Measurements from ENCODE around the gene ADORA1.

The ADORA1 gene

GRCh38 chr1:203128431-203128715 lies 847 bp downstream of the ADORA1 start:
- Histone ChIP-seq H3K9ac (ENCODE audit: low read length) (peak overlapping the region; percentile 43; the same call in 1 of the 2 replicates), H3K9me3 (replicated peaks; ENCODE audit: insufficient read depth, low read length) (no peaks in the 10 kb centered on the region), H3K9me2 (replicated peaks; ENCODE audit: insufficient read depth, low read length) (no peaks in the 10 kb centered on the region), H4K20me1 (ENCODE audit: insufficient read depth, low read length) (no peaks in the 10 kb centered on the region), H3K4me1 (ENCODE audit: low read length) (peaks cover 17% of the 10 kb centered on the region; the same call in 1 of the 2 replicates), H2AFZ (ENCODE audit: low read length) (peak overlapping the region; percentile 92), H3K4me3 (ENCODE audit: low read length) (peak overlapping the region; percentile 63), H3K4me2 (ENCODE audit: low read depth, low read length) (peak overlapping the region; percentile 99), H3K27ac (ENCODE audit: low read length) (no peak overlapping the region), H3F3A (ENCODE audit: insufficient read depth, low read length) (no peaks in the 10 kb centered on the region), H3K79me2 (ENCODE audit: low read length) (no peaks in the 10 kb centered on the region), H3K27me3 (replicated peaks; ENCODE audit: insufficient read depth, low read length) (peaks cover 51% of the 10 kb centered on the region), H3K36me3 (replicated peaks; ENCODE audit: insufficient read depth, low read length) (no peaks in the 10 kb centered on the region)
- no peak for DNase-seq
- TF ChIP-seq EZH2phosphoT487 (IDR thresholded peaks at IDR 0.05; ENCODE audit: low read length) (no peak), EZH2 (optimal IDR thresholded peaks at IDR 0.05; ENCODE audit: low read depth, low read length) (no peak)

DNA sequence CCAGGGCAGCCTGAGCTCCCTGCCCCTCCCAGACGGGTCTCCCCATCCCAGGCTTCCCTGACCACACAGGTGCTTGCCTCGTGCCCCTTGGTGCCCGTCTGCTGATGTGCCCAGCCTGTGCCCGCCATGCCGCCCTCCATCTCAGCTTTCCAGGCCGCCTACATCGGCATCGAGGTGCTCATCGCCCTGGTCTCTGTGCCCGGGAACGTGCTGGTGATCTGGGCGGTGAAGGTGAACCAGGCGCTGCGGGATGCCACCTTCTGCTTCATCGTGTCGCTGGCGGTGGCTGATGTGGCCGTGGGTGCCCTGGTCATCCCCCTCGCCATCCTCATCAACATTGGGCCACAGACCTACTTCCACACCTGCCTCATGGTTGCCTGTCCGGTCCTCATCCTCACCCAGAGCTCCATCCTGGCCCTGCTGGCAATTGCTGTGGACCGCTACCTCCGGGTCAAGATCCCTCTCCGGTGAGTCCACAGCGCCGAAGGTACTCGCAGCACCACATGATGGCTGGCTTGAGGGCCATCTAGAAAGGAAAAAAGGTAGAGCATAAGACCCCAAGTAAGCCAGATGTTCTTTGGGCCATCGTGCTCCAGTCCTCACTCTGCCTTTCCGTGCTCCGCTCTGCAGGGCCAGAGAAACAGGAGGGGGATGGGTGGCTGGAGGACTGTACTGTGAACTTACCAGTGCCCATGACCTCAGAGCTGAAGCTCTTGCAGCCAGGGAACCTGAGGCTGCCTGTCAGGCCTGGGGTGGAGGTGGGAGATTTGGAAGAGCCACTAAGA lies 1.4 kb downstream of the ADORA1 start:
- Histone ChIP-seq H3K4me1 (ENCODE audit: low read length) (peaks cover 17% of the 10 kb centered on the region; the same call in 1 of the 2 replicates), H3F3A (ENCODE audit: insufficient read depth, low read length) (no peaks in the 10 kb centered on the region), H4K20me1 (ENCODE audit: insufficient read depth, low read length) (no peaks in the 10 kb centered on the region)

DNA sequence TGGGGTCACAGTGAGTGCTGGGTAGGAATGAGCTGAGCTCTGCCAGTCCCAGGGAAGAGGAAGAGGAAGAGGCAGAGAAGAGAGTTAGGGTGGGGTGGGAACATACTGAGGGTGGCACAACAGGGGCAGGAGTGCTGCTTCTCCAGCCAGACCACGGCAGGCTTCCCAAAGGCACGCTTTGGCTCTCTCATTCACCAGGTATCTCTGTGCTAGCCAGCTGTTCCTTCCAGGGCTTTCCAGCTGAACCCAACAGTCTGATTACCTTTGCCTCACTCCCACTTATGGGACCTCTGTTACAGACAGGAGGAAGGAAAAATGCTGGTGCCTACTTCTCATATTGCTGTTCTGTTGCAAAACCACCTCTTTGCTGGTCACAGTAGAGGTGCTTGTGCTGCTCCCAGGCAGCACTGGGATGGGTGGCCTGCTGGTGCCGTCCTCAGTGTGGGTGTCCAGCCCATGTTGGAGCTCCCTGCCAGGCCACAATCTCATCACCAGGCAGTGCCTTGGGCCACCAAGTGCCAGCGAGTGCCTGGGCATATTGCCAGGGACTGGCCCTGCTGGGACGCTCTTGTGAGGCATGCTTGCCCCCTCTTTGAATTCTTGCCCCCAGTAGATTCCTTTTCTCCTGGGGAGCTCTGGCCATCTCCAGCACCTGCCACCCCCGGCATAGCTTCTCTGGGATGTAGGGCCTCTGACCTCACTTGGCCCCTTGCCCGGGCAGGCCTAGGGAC lies 2.1 kb downstream of the ADORA1 start:
- no peak overlapping the region for H3K27ac ChIP-seq (ENCODE audit: low read length)
- no peaks in the 10 kb centered on the region for H3K36me3 ChIP-seq (replicated peaks; ENCODE audit: insufficient read depth, low read length)
- no peaks in the 10 kb centered on the region for H3F3A ChIP-seq (ENCODE audit: insufficient read depth, low read length)
- no peak overlapping the region for H3K4me3 ChIP-seq (ENCODE audit: low read length)
- H3K4me2 ChIP-seq (ENCODE audit: low read depth, low read length): no peak overlapping the region
- no peaks in the 10 kb centered on the region for H3K79me2 ChIP-seq (ENCODE audit: low read length)
- H4K20me1 ChIP-seq (ENCODE audit: insufficient read depth, low read length): no peaks in the 10 kb centered on the region
- no peak overlapping the region for H3K9ac ChIP-seq (ENCODE audit: low read length)
- H3K9me2 ChIP-seq (replicated peaks; ENCODE audit: insufficient read depth, low read length): no peaks in the 10 kb centered on the region
- no peak for DNase-seq
- peaks cover 17% of the 10 kb centered on the region; the same call in 1 of the 2 replicates for H3K4me1 ChIP-seq (ENCODE audit: low read length)
- peaks cover 40% of the 10 kb centered on the region for H3K27me3 ChIP-seq (replicated peaks; ENCODE audit: insufficient read depth, low read length)
- H2AFZ ChIP-seq (ENCODE audit: low read length): no peak overlapping the region
- H3K9me3 ChIP-seq (replicated peaks; ENCODE audit: insufficient read depth, low read length): no peaks in the 10 kb centered on the region
- TF ChIP-seq, protein P1, sequence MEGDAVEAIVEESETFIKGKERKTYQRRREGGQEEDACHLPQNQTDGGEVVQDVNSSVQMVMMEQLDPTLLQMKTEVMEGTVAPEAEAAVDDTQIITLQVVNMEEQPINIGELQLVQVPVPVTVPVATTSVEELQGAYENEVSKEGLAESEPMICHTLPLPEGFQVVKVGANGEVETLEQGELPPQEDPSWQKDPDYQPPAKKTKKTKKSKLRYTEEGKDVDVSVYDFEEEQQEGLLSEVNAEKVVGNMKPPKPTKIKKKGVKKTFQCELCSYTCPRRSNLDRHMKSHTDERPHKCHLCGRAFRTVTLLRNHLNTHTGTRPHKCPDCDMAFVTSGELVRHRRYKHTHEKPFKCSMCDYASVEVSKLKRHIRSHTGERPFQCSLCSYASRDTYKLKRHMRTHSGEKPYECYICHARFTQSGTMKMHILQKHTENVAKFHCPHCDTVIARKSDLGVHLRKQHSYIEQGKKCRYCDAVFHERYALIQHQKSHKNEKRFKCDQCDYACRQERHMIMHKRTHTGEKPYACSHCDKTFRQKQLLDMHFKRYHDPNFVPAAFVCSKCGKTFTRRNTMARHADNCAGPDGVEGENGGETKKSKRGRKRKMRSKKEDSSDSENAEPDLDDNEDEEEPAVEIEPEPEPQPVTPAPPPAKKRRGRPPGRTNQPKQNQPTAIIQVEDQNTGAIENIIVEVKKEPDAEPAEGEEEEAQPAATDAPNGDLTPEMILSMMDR (IDR thresholded peaks at IDR 0.05; ENCODE audit: low read length): no peak
- TF ChIP-seq EZH2 (optimal IDR thresholded peaks at IDR 0.05; ENCODE audit: low read depth, low read length) (no peak), EZH2phosphoT487 (IDR thresholded peaks at IDR 0.05; ENCODE audit: low read length) (no peak)

More for the DNA sequence above, 1.4 kb downstream of the ADORA1 start:
- no peaks in the 10 kb centered on the region for H3K9me2 ChIP-seq (replicated peaks; ENCODE audit: insufficient read depth, low read length)
- no peak overlapping the region for H3K9ac ChIP-seq (ENCODE audit: low read length)
- H3K9me3 ChIP-seq (replicated peaks; ENCODE audit: insufficient read depth, low read length): no peaks in the 10 kb centered on the region
- TF ChIP-seq EZH2 (optimal IDR thresholded peaks at IDR 0.05; ENCODE audit: low read depth, low read length): no peak
- TF ChIP-seq EZH2phosphoT487 (IDR thresholded peaks at IDR 0.05; ENCODE audit: low read length): no peak
- TF ChIP-seq, protein P1 (IDR thresholded peaks at IDR 0.05; ENCODE audit: low read length): no peak
- no peaks in the 10 kb centered on the region for H3K36me3 ChIP-seq (replicated peaks; ENCODE audit: insufficient read depth, low read length)
- peak overlapping the region; percentile 92; the same call in 1 of the 2 replicates for H2AFZ ChIP-seq (ENCODE audit: low read length)
- peak overlapping the region; percentile 99 for H3K4me2 ChIP-seq (ENCODE audit: low read depth, low read length)
- peaks cover 47% of the 10 kb centered on the region for H3K27me3 ChIP-seq (replicated peaks; ENCODE audit: insufficient read depth, low read length)
- H3K4me3 ChIP-seq (ENCODE audit: low read length): no peak overlapping the region; the same call in 1 of the 2 replicates
- no peaks in the 10 kb centered on the region for H3K79me2 ChIP-seq (ENCODE audit: low read length)
- no peak overlapping the region for H3K27ac ChIP-seq (ENCODE audit: low read length)
- DNase-seq: no peak

Measured in MM.1S (cell line).